GM18502 (cell line): ENCODE measurements around the gene MYRFL.

Experiments
- ATAC-seq: cut with Tn5 transposase; IDR thresholded peaks from one replicate; pipeline ENCODE4 v1.9.1; 2021; ENCODE audit warnings: mild to moderate bottlenecking; ENCODE audit not compliant: unreplicated experiment, poor library complexity

The MYRFL gene

GRCh38 chr12:69894800-69895383 lies 69.9 kb downstream of the MYRFL start:
- no peak for ATAC-seq

DNA sequence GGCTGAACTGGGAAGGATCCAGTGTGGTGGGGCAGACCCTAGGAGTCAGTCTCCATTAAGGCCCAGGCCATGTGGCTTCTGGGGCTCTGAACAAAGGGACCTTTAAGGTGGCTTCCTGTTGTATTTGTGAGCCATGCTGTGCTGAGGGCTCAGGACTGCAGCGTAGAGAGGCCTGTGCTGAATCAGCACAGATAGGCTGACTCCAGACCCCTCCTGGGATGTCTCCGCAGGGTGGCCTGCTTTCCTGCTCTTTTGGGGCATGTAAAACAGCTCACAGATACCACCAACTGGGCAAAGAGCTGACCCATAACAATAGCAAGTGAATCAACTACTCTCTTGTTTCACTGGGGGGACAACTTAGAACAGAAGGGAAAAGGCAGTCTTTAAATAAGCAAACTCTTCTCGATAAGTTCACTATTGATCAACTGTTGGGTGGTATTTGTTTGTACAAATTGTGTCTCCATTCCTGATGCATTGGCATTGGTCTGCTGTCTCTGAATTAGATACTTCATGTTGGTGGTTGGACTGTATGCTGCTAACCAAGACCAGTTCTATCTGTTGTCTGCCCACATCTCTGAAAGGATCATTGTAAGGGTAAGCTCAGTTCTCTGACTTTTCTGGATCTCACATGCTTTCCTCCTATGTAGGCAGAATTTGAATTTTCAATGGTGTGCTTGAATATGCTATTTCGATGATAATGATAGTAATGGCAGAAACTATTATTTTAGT lies 71.8 kb downstream of the MYRFL start:
- no peak for ATAC-seq

DNA sequence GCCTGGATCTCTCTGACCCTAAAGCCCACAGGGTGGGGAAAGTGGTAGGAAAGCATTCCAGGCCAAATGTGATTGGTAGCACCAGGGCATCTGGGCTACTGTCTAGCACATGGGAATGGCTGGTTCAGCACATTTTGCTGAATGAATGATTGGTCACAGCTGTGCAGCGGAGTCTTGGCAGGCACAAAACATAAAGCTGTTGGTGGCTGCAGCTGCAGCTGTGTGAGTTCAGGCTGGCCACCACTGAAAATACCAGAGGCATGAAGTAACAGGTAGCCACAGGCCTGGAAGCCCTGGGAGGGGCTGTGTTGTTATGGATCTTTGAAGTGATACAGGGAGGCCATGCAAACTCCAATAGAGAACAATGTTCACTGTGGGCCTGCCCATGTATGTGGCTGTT lies 72.7 kb downstream of the MYRFL start:
- ATAC-seq: no peak

GRCh38 chr12:69898236-69898635 lies 73.2 kb downstream of the MYRFL start:
- no peak for ATAC-seq

GRCh38 chr12:69900720-69901131 lies 75.7 kb downstream of the MYRFL start:
- ATAC-seq: peak; percentile 85

GRCh38 chr12:69901221-69901905 lies 76.3 kb downstream of the MYRFL start:
- no peak for ATAC-seq

- ATAC-seq: no peak
Observed at GRCh38 chr12:69903548-69903947, 78.5 kb downstream of the MYRFL start.

DNA sequence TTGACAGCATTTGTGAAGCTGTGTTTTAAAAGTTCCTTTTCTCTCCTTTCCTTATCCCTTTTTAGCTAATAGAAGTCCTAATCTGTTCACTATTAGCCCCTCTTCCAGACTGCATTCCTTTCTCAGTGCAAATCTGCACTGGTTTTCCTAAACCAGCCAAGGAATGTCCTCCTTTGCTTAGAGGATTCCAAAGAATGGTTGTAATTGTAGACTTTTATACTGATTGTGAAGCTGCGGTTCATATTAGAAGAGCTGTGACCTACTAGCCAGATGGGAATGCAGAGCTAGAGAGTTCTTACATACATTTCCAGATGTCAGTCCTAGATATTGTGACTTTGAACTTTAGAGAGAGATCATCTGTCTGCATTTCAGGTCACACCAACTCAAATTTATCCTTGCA lies 79.8 kb downstream of the MYRFL start:
- no peak for ATAC-seq

DNA sequence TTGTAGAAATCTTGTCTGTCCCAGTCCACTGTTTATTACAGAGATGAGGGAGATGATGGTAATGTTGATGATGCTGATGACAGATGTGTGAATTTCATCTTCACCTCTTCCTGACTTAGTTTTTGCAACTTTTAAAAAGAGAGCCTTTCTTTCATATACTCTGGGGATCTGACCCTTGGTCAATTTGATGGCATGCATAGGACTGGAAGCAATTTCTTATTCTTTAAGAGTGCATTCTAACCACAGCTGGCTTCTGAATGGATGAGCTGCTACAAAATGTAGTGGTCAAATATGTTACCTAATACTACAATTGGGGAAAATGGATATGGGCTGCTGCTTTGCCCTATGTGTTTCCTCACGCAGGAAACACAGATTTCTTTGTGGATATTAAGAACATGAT lies 80.8 kb downstream of the MYRFL start:
- ATAC-seq: no peak

DNA sequence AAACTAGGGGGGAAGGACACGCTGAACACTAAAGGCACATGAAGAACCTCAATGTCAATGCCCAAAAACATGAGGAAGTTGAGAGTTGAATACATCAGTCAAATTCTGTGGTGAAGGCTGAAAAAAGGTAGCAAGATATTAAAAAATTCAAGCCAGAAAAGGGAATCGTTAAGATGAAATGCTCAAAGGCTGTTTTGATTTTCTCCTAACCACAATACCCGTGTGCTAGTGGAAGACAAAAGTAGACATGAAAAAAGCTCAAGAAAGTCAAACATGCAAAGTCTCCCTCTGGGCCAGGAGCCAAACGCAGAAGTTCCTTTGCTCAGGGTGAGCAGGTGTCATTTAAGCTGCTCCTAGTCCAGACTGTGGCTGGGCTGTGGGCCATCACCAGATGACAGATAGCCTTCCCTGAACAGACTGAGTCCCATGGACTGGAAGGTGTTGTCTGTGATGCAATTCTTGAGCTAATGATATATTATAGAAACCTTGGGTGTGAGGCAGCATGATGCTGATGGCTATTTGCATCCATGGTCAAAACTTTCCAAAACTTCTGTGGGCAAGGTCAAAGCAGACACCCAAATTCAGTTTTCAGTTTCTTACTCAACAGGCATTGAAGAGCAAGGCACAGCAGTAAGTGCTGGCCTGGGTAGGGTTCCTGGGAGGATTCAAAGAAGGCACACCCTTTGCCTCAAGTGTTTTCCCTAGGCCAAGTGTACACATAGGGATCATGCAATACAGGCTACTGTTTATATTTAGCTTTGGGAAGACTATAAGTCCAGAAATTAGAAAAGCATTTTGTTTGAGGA lies 81.6 kb downstream of the MYRFL start:
- peak; percentile 89 for ATAC-seq

- ATAC-seq: no peak
Observed at GRCh38 chr12:69908203-69908602, 83.2 kb downstream of the MYRFL start.

GRCh38 chr12:69910694-69911093 lies 85.7 kb downstream of the MYRFL start:
- no peak for ATAC-seq

DNA sequence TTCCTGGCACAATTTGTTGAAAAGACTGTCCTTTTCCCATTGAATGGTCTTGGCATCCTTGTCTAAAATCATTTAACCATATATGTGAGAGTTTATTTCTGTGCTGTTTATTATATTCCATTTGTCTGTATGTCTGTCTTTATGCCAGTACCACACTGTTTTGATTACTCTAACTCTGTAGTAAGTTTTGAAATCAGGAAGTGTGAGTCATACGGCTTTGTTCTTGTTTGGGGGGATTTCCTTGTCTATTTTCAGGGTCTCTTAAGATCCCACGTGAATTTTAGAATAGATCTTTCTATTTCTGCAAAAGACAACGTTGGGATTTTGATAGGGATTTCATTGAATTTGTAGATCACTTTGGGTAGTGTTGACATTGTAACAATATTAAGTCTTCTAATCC lies 88.5 kb downstream of the MYRFL start:
- no peak for ATAC-seq

DNA sequence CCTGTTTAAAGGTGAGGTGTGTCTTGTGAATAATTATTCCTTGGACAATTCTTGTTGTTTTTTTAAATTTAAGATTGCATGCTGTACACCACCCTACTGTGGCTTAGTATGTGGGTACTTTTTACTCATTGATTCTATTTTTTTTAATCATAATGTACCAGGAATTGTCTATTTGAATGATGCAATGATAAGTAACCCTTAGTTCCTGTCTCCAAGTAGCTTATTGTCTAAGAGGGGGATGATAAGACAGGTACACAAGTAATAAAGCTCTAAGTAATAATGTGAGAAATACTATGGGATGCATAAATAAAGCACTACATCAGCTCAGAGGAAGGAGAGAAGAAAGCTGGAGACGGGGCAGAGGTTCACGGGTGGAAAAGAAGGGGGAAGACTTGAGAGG lies 90.9 kb downstream of the MYRFL start:
- ATAC-seq: no peak

DNA sequence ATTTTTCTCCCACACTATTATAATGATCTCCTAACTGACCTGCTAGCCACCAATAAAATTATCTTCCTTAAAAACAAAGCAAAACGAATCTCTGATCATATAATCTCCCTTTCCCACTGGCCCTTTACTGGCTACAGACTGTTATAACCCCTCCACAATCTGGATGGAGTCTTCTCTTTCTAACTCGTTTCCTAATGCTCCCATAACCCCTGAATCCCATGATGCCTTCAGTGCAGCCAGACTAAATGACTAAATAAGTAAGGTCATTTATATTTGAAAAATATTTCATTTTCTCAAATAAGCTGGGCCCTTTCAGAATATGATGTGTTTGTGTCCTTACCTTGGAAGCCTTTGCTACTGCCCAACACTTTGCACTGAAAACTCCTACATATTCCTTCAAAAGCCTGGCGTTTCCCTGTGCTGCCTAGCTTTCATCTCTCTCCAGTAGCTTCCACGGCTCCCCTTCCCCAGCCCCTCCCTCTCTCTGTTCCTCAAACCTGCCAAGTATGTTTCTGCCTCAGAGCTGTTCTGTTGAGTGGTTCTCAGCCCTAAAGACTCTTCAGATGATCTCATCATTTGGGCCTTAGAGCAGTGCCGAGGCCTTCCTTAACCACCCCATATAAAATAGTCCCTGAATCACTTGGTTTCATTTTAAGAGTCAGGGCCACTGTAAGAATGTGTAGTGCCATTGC lies 91.7 kb downstream of the MYRFL start:
- no peak for ATAC-seq

- no peak for ATAC-seq
Observed at GRCh38 chr12:69918287-69918686, 93.3 kb downstream of the MYRFL start.

DNA sequence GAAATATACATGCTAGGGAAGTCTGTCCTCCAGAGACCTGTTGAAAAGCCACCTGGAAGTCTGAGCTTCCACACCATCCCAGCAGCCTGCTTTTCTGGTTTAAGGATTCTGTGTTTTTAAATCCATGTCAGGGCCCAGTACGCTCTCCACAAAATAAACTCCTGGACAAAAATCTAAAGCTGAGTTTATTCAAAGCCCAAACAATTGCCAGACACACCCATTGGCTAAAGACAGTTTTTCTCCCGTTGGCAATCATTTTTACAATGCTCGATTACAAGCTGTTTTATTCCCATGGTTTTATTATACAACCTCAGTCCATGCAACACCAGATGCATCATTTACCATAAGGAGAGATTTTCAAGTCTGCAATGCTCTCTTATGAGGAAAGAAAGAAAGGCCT lies 94.5 kb downstream of the MYRFL start:
- no peak for ATAC-seq

GRCh38 chr12:69921831-69922230 lies 96.8 kb downstream of the MYRFL start:
- no peak for ATAC-seq

DNA sequence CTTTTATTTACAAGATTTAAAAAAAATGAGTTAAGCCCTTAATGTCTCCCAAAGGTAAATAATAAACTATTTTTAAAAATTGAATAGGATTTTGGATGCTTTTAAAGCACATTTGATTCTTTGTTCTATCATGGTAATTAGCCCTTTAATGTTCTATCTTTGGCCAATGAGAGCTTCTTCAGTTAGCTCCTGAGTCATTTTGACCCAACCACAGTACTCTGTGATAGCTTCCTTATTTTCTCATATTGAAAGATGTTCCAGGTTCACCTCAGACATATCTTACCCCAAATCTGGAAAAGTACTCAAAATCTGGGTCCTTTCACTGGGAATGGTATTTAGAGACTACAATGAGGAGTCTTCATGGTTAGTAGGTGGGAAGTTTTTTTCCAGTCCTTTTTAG lies 98.0 kb downstream of the MYRFL start:
- ATAC-seq: peak; percentile 61

- ATAC-seq: no peak
Observed at GRCh38 chr12:69925291-69925690, 100.3 kb downstream of the MYRFL start.
